GM10266 (cell line): ENCODE data around the gene CNR2.
"Not testable (repeated sequence)": the region's sequence is repeated elsewhere in the genome, so short reads cannot be mapped to it uniquely, and the experiment has no call there.

Experiments
- DNase-seq: peaks from one replicate; pipeline ENCODE4 v3.0.0; 2012; ENCODE audit errors: extremely low spot score
- CTCF ChIP-seq: IDR thresholded peaks from 2 replicates; pipeline ENCODE4 v1.5.1; 2012; ENCODE audit warnings: mild to moderate bottlenecking, low read depth; ENCODE audit not compliant: control insufficient read depth, insufficient read depth; ENCODE audit errors: missing control alignments

CNR2 gene

GRCh38 chr1:23867542-23867894 is 45.6 kb downstream of the CNR2 start:
- no peak for TF ChIP-seq CTCF
- no peak for DNase-seq

- no peak for TF ChIP-seq CTCF
- no peak for DNase-seq
These were observed 47.6 kb downstream of the CNR2 start for GRCh38 chr1:23865543-23865930.

GRCh38 chr1:23864801-23865542 is 48.2 kb downstream of the CNR2 start:
- no peak for TF ChIP-seq CTCF
- DNase-seq = no peak

GRCh38 chr1:23862640-23863039 is 50.5 kb downstream of the CNR2 start:
- no peak for TF ChIP-seq CTCF
- no peak for DNase-seq

- TF ChIP-seq CTCF = peak; percentile 20
- DNase-seq = peak; percentile 48
These were observed 58.6 kb downstream of the CNR2 start for GRCh38 chr1:23854568-23854967.

- DNase-seq = not testable (repeated sequence)
These were observed 60.0 kb downstream of the CNR2 start for GRCh38 chr1:23853124-23853523.

- DNase-seq = not testable (repeated sequence)
These were observed 61.8 kb downstream of the CNR2 start for GRCh38 chr1:23851406-23851805.

GRCh38 chr1:23848673-23849616 is 64.2 kb downstream of the CNR2 start:
- no peak for TF ChIP-seq CTCF
- DNase-seq = no peak

- not testable (repeated sequence) for DNase-seq
These were observed 65.6 kb downstream of the CNR2 start for GRCh38 chr1:23847482-23848095.
